Ureter (tissue), 1 donor: ENCODE results near the gene PTGES3L. TPM values are rescaled to one million over a fixed set of nuclear protein-coding genes. Genes with fewer than 3 reads are reported as not detected.
"Not testable (repeated sequence)": the region's sequence is repeated elsewhere in the genome, so short reads cannot be mapped to it uniquely, and the experiment has no call there.

Experiments used
- DNase-seq: peaks from one replicate; pipeline ENCODE4 v3.0.0-alpha.2; 2020; ENCODE audit warnings: low spot score
- total RNA-seq: library from RNA; stranded (reverse); gene quantifications from one replicate; pipeline ENCODE4 v1.2.4, GENCODE V29; 2023
- donor health status: DM: yes; HTN: yes; CAD: no.

The PTGES3L gene
- total RNA-seq, 1 donor from 2014 or later, result 2.7 TPM

- DNase-seq, result no peak
Measured at GRCh38 chr17:43014020-43014648, 34.3 kb upstream of the PTGES3L start.

- no peak for DNase-seq
Measured at GRCh38 chr17:43013296-43013695, 33.4 kb upstream of the PTGES3L start.

- DNase-seq, result no peak
Measured at GRCh38 chr17:43011728-43012472, 32.0 kb upstream of the PTGES3L start.

- no peak for DNase-seq
Measured at GRCh38 chr17:43010667-43011308, 30.9 kb upstream of the PTGES3L start.

GRCh38 chr17:43006639-43007551, 27.0 kb upstream of the PTGES3L start, which contains the start of gene IFI35:
Gene IFI35 (plus strand): TSS chr17:43006784. CDS start chr17:43006948, 164 bp downstream.
- peak; percentile 90 for DNase-seq

GRCh38 chr17:43003542-43004172, 23.8 kb upstream of the PTGES3L start:
- DNase-seq, result no peak

GRCh38 chr17:43000894-43001293, 21.0 kb upstream of the PTGES3L start:
- DNase-seq, result not testable (repeated sequence)

- no peak for DNase-seq
Measured at GRCh38 chr17:42999003-42999525, 19.2 kb upstream of the PTGES3L start.

GRCh38 chr17:42997984-42998938, 18.4 kb upstream of the PTGES3L start, which contains the start of gene RPL27:
Gene RPL27 (plus strand): TSS chr17:42998419. CDS start chr17:42998751, 332 bp downstream.
- peak; percentile 98 for DNase-seq

GRCh38 chr17:42997390-42997983, 17.6 kb upstream of the PTGES3L start:
- DNase-seq, result no peak

- not testable (repeated sequence) for DNase-seq
Measured at GRCh38 chr17:42993913-42994312, 14.0 kb upstream of the PTGES3L start.

GRCh38 chr17:42992872-42993271, 13.0 kb upstream of the PTGES3L start:
- no peak for DNase-seq

- no peak for DNase-seq
Measured at GRCh38 chr17:42991471-42991870, 11.6 kb upstream of the PTGES3L start.

- no peak for DNase-seq
Measured at GRCh38 chr17:42989726-42990652, 10.1 kb upstream of the PTGES3L start.

GRCh38 chr17:42989141-42989540, 9.3 kb upstream of the PTGES3L start:
- no peak for DNase-seq

- DNase-seq, result no peak
Measured at GRCh38 chr17:42985225-42985624, 5.3 kb upstream of the PTGES3L start.

- no peak for DNase-seq
Measured at GRCh38 chr17:42982266-42982665, 2.4 kb upstream of the PTGES3L start.

- peak; percentile 56 for DNase-seq
Measured at GRCh38 chr17:42980766-42981397, 1.0 kb upstream of the PTGES3L start.
